Hematopoietic multipotent progenitor cell treated with erythropoietin and hydrocortisone succinate and interleukin-3 and kit ligand, for 4 days (in vitro differentiated cells): Measurements from ENCODE around the gene ADAMTSL1.

Experiments
- DNase-seq: peaks from one replicate; pipeline ENCODE4 v3.0.0-alpha.2; 2015

The ADAMTSL1 gene

GRCh38 chr9:18463991-18464390 lies 10.0 kb upstream of the ADAMTSL1 start:
- DNase-seq: no peak

DNA sequence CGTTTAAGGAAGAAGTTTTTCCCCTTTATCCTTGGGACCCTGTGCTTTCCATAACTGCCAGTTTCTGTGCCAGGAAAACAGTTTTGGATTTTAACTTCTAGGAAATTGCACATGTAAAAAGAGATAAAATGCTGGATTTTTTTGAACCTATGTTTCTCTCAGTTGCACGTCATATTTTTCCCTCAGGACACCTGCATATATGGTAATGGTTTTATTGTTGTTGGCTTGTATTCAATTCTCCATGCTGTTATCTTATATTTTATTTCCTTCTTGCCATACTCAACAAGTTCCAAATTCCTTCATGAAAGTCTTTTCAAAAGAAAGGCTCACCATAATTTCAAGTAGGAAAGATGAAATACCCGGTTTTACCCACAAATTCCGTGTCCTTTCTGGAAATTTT lies 7.9 kb upstream of the ADAMTSL1 start:
- no peak for DNase-seq

GRCh38 chr9:18467696-18468095 lies 6.3 kb upstream of the ADAMTSL1 start:
- no peak for DNase-seq

DNA sequence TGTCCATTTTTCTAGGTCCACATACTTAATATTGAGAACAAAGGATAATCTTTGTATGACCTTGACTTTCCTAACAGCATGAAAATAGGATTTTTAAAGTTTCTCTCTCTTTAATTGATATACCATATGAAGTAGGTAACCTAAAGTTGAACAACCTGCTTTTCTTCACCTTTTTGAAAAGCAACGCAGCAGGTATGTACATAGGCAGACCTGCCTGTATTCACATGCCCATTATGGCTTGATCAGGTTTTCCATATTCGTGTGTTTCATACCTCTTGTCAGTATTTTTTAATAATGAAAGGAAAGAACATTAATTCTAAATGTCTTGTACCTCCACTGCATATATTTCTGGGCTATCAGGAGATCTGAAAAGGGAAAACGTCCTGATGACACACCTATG lies 1.5 kb upstream of the ADAMTSL1 start:
- DNase-seq: no peak

DNA sequence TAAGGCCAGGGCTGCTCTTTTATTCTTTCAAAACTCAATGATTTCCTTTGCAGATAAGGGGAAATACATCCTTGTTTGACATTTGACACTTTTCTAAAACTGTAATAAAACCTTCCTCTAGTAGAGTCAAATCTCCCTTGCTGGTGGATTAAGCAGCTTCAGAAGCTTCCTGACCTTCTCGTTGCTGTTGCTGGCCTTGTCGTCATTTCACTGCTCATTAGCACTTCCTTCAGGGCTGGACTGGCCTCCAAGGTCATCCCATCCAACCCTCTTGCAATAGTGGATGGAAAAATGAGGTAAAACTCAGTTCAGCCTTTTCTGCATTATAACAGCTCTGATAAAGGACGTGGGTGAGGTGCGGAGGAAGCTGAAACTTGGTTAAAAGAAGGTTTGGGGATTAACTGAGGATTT lies 1.1 kb upstream of the ADAMTSL1 start:
- DNase-seq: no peak

DNA sequence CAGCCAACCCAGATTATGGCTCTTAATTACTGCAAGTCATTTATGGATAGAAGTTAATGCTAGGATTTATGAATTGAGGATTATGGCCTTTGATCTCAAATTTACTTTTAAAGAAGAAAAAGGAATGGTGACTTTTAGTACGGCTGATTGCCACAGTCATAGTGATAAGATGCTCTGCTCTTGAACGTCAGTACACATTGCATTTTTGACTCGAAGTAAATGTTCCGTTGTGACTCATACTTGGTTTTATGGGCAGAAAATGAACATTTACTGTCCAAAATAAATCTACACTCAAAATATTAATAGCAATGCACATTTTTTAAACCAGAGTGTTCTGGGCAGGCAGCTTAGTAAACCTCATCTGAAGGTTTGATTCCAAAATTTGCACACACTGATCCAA lies 830 bp downstream of the ADAMTSL1 start:
- no peak for DNase-seq

- DNase-seq: no peak
Measured at GRCh38 chr9:18477121-18477660, 3.2 kb downstream of the ADAMTSL1 start.

GRCh38 chr9:18477719-18478118 lies 3.8 kb downstream of the ADAMTSL1 start:
- DNase-seq: no peak

GRCh38 chr9:18478501-18479361 lies 4.8 kb downstream of the ADAMTSL1 start:
- no peak for DNase-seq

DNA sequence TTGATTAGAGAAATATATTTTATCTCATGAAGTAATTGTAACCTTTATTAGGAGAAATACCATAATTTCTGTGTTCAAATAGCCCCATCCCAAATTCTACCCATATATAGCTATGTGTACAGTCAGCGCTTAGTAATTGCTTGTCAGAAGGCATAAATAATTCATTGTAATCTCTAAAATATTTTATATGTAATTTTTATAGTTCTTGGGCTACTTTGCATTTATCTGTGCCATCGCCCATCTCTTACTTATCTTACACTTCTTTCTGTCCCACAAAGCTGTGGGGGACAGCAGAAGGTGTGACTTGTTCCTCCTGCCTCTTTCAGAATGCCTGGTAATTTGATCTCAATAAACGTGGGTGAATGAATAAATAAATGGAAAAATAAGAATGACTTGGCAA lies 5.5 kb downstream of the ADAMTSL1 start:
- no peak for DNase-seq

- DNase-seq: no peak
Measured at GRCh38 chr9:18480662-18481093, 6.7 kb downstream of the ADAMTSL1 start.

- DNase-seq: no peak
Measured at GRCh38 chr9:18482371-18482770, 8.4 kb downstream of the ADAMTSL1 start.

- DNase-seq: no peak
Measured at GRCh38 chr9:18485714-18486113, 11.8 kb downstream of the ADAMTSL1 start.

DNA sequence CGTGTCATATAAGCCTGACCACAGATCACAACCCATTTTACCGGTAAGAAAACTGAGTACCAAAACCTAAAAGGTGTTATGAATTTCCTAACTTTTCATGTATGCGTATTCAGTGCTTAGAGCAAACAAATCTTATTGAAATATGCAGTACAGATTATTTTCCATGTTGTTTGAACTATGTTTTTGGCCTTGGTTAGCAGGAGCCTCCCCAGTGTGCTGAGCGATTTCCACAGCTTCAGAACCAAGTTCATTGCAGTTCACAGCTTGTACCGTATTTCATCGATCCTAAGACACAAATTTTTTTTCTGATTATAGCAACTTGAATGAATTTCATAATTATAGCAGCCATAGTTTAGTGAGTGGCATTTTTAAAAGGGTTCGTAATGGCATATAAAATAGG lies 13.7 kb downstream of the ADAMTSL1 start:
- DNase-seq: no peak

DNA sequence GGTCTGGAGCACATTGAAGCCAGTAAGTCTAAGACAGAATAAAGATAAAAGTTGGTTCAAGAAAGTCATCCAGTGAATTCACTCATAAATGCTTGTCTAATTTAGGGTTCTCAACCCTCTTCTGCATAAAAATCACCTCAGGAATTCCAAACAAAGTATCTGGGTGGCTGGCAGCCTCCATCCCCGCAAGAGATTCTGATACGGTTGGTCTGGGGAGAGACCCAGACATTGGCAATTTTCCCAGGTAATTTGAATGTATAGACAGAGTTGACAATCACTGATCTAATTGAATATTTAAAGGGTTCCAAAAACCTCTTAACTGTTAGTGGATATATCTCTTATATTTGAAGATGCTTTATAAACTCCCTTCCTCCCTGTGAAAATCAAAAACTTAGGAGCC lies 14.9 kb downstream of the ADAMTSL1 start:
- DNase-seq: no peak

DNA sequence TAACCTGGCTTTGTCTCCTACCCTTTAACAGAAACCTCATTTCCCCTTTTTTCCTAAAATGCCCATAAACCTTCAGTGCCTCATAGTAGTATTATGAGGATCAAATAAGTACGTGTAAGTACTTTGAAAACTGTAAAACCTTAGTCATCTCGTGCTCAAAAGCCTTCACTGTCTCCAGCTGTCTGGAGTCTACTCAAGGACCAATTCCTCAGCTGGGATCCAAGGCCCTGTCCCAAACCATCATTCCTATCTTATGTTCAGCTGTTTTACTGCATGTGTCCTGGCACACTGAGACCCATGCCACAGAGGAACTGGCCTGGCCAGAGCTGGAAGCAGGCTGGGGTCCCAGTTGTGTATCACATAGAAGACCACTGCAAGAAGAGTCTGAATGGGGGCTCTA lies 15.9 kb downstream of the ADAMTSL1 start:
- no peak for DNase-seq

DNA sequence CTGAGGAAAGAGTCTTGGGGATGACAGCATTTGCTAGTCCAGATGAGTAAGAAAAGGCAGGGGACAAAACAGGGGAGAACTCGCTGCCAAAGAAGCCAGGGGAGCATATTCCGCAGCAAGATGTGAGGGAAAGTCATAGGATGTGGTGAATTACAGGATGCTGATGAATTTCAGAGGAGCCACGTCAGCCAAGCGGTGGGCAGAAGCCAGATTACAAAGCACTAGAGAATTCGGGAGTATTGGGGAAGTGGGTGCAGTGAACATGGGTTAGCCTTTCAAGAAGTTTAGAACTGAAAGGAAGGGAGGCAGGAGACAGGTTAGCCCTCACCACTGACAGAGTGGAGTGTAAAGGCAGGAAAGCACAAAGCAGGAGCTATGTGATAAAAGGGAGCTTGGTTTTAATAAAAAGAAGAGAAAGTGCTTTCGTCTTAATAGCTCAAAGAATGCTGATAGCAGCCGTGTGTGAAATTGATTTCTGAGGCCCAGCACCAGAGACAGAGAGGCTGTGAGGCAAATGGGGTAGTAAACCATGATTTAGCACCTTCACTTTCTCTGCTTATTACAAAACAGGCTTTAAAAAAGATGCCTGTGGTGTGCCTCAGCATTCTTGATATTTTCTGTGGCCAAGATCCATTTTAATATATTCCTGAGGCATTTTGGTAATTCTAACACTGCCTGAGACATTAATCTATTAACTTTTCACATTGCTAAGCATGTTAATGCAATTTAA lies 16.9 kb downstream of the ADAMTSL1 start:
- DNase-seq: no peak

DNA sequence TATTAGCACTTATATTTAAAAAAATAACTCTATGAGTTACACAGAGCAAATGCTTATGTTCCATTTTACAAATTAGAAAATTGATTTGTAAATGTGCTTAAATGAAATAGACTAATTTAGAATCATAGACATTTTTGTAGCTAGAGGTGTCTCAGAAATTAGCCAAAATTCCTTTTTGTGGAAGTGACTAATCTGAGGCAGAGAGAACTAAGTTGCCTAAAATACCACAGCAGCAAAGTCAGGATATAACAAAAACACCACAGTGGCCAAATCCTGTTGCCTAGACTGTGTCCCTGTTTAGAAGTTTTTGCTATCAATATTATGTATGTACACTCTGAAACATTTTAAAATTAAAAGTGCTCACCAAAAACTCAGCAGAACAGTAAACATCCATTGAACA lies 18.7 kb downstream of the ADAMTSL1 start:
- no peak for DNase-seq

DNA sequence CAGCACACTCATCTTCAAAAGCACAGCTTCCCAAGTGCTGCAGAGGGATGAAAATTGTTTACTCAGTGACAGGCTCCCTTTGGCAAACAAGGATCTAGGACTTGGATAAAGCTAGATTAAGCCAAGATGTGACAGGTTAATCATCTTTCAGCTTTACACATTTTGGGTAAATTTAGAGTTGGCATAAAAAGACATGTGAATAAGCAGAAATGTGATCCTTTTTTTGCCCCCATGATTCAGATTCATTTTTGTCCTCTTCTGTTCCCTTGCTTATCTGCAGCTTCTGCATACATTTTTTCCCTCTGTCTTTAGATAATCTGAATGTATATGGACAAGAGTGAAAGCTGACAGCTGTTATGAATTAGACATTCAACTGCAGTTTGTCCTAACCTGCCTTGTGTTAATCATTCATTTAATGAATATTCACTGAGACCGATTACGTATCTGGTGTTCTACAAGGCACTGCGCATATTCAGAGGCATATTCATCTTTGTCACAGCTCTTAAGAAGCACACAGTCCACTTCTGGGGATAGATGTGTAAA lies 19.6 kb downstream of the ADAMTSL1 start:
- no peak for DNase-seq

GRCh38 chr9:18495065-18495464 lies 21.1 kb downstream of the ADAMTSL1 start:
- DNase-seq: no peak

DNA sequence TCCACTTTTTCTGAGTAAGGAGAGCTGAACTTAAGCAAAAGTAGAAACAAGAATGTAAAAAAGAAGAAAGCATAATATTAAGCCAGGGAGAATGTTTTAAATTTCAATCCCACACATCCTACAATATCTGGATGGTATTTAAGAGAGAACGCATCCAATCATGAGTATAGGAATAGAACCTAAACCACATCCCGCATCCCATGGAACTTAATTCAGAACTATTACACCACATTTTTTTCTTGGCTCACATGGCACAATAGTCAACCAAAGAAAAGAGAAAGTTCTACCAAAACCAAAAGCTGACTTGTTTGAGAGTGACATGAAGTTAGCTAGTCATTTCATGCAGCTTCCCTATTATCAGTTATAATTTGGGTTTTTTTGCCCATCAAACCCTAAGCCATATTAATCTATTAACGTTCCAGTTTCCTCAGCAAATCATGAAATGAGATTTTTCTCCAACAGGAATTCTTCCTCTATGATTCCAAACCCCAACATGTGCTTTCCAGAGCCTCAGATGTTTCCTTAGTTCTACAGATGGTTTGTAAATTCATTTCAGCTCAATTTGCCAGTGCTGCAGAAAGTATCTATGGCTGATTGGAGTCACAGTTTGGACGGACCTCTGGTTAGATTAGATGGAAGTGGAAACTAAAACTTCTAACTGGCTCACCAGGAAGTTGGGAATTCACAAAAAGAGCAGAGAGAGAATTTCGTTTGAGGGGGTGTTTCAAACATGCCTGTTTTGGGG lies 22.5 kb downstream of the ADAMTSL1 start:
- no peak for DNase-seq

- DNase-seq: no peak
Measured at GRCh38 chr9:18499062-18499461, 25.1 kb downstream of the ADAMTSL1 start.

DNA sequence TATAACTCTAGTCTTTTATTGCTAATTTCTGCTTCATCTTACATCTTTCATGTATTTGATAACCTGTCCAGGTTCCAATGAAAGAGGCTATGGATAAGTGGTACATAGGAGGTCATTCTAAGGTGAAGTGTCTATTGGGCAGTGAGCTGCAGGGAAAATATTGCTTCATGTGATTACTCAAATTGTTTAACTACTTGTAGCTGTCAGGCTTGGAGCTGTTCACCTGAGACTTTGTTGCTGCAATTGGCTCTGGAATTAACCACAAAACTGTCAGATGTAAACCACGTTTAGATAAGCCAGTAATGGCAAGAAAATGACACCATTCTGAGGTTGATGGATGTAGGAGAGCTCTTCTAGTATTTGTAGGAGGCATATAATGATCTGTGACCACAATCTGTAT lies 26.0 kb downstream of the ADAMTSL1 start:
- DNase-seq: no peak
